WI38 (cell line): Measurements from ENCODE around the gene RAB11FIP5.

Experiments
- H3K4me3 ChIP-seq: 2 replicates; pipeline ENCODE4 v1.5.1; 2011; ENCODE audit warnings: low read depth, mild to moderate bottlenecking, control low read depth, low read length
- TF ChIP-seq, protein P1 (sequence below): IDR thresholded peaks from 2 replicates; pipeline ENCODE4 v1.5.1; 2012; ENCODE audit warnings: low read depth, mild to moderate bottlenecking, control low read depth, low read length

Gene RAB11FIP5

GRCh38 chr2:73023497-73023896 lies 89.3 kb downstream of the RAB11FIP5 start:
- no peak overlapping the region for H3K4me3 ChIP-seq
- TF ChIP-seq, protein P1, sequence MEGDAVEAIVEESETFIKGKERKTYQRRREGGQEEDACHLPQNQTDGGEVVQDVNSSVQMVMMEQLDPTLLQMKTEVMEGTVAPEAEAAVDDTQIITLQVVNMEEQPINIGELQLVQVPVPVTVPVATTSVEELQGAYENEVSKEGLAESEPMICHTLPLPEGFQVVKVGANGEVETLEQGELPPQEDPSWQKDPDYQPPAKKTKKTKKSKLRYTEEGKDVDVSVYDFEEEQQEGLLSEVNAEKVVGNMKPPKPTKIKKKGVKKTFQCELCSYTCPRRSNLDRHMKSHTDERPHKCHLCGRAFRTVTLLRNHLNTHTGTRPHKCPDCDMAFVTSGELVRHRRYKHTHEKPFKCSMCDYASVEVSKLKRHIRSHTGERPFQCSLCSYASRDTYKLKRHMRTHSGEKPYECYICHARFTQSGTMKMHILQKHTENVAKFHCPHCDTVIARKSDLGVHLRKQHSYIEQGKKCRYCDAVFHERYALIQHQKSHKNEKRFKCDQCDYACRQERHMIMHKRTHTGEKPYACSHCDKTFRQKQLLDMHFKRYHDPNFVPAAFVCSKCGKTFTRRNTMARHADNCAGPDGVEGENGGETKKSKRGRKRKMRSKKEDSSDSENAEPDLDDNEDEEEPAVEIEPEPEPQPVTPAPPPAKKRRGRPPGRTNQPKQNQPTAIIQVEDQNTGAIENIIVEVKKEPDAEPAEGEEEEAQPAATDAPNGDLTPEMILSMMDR, result no peak
